Stimulated activated CD8-positive, alpha-beta memory T cell treated with anti-CD3 and anti-CD28 coated beads, Interleukin-15, amount 100 ng/mL, for 48 hours (primary cell): ENCODE results near the gene CRISPLD2.
A peak's percentile ranks its signal among the peaks of the same experiment; 100 is the strongest.
"Not testable (repeated sequence)": the region's sequence is repeated elsewhere in the genome, so short reads cannot be mapped to it uniquely, and the experiment has no call there.

ENCODE experiments used
- DNase-seq, 2 donors: peaks; one replicate each; pipeline ENCODE4 v3.0.0-alpha.2; 2020; ENCODE audit warnings: low read depth in 2 of 2

CRISPLD2 gene

DNA sequence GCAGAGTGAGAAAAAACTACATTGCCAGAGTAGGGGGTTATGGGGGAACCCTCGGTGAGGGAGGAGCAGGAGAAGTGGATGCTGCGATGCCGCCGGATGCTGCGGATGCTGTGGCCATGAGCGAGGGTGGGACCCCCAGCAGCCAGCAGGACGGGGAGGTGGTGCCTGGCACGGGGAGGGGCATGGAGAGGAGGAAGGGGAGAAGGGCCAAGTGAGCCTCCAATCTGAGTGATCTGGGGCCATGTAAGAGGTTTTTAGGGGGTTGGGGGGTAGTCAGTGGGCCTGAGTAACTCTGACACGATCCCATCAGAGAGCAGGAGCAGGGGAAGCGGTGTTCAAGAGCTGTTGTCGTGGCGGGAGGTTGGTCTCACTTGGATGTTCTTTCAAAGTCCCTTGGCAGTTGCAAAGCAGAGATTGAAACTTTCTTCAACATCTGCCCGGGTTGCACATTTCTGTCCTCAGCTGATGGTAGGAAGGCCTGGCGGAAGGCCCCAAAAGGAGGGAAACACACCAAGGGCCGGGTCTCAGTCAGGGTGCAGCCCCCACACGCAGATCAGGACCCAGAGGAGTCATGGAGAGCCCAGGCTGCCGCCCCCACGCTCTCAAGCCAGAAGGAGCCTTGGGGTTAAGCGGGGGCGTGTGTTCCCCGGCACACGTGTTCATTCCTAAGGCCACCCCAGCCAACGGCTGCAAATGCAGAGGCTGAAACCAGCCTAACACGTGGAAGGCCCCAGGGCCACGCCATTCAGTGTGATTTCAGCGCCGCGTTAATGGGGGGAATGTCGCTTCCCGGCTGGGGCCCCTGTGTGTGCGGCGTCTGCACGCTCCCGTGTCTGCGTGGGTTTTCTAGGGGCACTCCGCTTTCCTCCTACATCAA is 109.9 kb downstream of the CRISPLD2 start:
- DNase-seq: no peak

DNA sequence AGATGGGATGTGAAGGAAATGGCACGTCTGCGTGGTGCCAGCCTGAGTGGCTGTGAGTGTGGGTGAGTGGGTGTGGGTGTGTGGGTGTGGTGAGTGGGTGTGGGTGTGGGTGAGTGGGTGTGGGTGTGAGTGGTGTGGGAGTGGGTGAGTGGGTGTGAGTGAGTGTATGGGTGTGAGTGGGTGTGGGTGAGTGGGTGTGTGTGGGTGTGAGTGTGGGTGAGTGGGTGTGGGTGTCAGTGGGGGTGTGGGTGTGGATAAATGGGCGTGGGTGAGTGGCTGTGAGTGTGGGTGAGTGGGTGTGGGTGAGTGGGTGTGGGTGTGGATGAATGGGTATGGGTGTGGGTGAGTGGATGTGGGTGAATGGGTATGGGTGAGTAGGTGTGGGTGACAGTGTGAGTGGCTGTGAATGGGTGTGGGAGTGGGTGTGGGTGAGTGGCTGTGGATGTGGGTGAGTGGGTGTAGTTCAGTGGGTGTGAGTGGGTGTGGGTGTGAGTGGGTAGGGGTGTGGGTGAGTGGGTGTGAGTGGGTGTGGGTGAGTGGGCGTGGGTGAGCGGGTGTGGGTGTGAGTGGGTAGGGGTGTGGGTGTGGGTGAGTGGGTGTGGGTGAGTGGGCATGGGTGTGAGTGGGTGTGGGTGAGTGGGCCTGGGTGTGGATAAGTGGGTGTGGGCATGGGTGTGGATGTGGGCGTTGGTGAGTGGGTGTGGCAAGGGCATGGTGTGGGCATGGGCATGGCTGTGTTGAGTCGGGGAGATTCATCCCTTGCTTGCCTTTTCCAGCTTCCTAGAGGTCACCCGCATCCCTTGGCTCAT is 110.7 kb downstream of the CRISPLD2 start:
- no peak for DNase-seq

DNA sequence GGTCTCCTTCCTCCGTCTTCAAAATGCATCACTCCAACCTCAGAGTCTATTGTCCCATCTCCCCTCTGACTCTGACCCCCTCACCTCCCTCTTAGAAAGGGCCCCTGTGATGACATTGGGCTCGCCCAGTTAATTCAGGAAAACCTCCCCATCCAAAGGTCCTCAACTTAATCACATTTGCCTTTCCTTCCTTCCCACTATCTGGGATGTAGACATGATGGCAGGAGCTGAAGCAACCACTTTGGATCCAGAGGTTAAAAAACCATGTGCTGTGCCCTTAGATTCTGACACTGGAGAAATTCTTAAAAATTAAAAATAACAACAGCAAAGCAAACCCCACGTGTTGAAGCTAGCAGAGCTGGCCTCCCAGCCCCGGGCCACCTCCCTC is 111.3 kb downstream of the CRISPLD2 start:
- DNase-seq: no peak

DNA sequence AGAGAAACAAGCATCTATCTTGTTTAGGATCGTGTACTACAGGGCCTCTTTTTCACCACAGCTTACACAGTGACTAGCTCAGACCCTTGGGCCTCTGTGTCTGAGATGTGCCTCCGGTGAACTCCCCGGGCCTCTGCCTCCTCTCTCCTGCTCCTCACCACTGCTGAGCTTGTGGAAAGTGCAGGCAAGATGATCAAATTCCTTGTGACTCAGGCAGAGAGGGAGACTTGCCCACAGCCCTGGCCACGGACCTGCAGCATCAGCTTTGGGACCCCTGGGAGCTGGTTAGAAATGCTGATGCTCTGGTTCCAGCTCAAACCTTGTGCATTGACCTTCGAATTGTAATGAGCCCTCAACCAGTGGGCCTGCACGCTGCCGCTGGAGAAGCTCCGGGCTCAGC is 111.7 kb downstream of the CRISPLD2 start:
- DNase-seq: no peak

- no peak for DNase-seq
These were observed 112.9 kb downstream of the CRISPLD2 start for GRCh38 chr16:84932681-84933080.

DNA sequence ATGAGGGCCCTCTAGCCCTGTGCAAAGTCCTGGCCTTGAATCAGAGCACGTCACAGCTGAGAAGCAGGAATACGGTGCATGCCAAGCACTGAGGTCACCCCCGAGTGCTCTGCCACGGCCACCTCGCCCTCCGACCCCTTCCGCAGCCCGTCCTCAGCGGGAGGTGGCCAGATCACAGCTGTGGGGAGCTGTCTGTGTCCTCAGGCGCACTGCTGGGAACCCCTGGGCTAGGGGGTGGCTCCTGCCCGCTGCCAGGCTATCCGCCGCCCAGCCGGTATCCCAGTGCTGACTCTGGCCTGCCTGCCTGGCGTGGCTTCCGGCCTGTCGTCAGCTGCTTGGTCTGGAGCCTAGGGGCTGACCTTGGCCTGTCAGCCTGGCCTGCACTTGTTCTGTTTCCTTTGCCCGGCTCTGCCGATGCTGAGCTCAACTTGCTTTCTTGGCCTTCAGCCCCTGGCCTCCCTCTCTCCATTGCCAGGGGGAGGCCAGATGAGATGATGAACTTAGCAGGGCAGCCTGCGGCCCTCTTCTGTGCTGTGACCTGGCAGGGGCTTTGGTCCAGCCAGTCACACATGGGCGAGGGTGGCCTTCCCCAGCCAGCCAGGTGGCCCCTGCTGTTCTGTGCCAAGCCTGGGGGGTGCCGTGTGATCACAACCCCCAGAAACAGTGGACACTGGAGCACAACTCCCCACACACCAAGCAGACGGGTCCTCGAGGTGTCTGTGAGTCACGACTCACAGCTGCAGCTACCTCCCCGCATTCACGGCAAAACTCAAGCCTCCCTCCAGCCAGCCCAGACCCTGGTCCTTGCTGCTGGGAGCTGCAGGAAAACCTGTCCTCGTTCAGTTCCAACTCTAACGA is 114.2 kb downstream of the CRISPLD2 start:
- DNase-seq: no peak

- DNase-seq: no peak
These were observed 117.6 kb downstream of the CRISPLD2 start for GRCh38 chr16:84937196-84938005.

DNA sequence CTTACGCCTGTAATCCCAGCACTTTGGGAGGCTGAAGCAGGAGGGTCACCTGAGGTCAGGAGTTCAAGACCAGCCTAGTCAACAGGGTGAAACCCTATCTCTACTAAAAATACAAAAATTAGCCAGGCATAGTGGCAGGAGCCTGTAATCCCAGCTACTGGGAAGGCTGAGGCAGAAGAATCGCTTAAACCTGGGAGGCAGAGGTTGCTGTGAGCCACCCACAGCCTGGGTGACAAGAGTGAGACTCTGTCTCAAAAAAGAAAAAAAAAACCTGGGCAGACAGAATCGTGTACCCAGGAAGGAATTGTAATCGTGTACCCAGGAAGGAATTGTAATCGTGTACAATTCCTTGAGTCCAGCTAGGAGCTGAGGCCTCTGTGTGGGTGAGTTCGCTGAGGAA is 118.8 kb downstream of the CRISPLD2 start:
- DNase-seq: not testable (repeated sequence)

GRCh38 chr16:84940670-84941551 is 121.1 kb downstream of the CRISPLD2 start:
- no peak for DNase-seq

- no peak for DNase-seq
These were observed 122.1 kb downstream of the CRISPLD2 start for GRCh38 chr16:84941921-84942320.

GRCh38 chr16:84942786-84943185 is 123.0 kb downstream of the CRISPLD2 start:
- DNase-seq: no peak

DNA sequence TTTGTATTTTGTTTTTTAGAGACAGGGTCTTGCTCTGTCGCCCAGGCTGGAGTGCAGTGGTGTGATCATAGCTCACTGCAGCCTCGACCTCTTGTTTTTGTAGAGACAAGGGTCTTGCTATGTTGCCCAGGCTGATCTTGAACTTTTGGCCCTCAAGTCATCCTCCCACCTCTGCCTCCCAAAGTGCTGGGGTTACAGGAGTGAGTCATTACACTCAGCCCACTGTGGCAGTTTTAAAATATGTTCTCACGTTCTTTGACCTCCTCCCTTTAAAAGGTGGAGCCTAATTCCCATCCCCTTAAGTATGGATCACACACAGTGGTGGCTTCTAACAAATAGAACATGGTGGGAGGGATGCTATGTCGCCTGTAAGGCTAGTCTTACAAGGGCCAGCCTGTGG is 123.8 kb downstream of the CRISPLD2 start:
- DNase-seq: no peak

GRCh38 chr16:84947022-84947421 is 127.2 kb downstream of the CRISPLD2 start:
- no peak for DNase-seq

- DNase-seq: no peak
These were observed 128.4 kb downstream of the CRISPLD2 start for GRCh38 chr16:84947996-84948850.

DNA sequence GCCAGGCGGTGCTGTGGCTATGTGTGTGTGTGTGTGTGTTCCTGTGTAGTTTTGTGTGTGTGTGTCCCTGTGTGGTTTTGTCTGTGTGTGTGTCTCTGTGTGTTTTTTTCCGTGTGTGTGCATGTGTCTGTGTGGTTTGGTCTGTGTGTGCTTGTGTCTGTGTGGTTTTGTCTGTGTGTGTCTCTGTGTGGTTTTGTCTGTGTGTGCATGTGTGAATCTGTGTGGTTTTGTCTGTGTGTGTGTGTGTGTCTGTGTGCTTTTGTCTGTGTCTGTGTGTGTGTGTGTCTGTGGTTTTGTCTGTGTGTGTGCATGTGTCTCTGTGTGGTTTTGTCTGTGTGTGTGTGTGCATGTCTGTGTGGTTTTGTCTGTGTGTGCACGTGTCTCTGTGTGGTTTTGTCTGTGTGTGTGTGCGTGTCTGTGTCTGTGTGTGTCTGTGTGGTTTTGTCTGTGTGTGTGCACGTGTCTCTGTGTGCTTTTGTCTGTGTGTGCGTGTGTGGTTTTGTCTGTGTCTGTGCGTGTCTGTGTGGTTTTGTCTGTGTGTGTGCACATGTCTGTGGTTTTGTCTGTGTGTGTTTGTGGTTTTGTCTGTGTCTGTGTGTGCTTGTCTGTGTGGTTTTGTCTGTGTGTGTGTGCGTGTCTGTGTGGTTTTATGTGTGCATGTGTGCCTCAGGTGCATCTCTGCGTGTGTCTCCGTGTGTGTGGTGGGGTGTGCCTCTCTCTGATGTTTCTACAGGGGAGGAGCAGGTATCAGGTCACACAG is 129.2 kb downstream of the CRISPLD2 start:
- DNase-seq: no peak

GRCh38 chr16:84949772-84950436 is 130.1 kb downstream of the CRISPLD2 start:
- DNase-seq: no peak

GRCh38 chr16:84950906-84951305 is 131.1 kb downstream of the CRISPLD2 start:
- DNase-seq: peak in 1 of 2 donors; percentile 21
